SHP77 (cell line): ENCODE results near the gene IGFBP5.

ENCODE experiments used
- DNase-seq, 2 experiments: peaks; one replicate each; lab custom pipeline; 2025; lab: John Stamatoyannopoulos, UW

The IGFBP5 gene

DNA sequence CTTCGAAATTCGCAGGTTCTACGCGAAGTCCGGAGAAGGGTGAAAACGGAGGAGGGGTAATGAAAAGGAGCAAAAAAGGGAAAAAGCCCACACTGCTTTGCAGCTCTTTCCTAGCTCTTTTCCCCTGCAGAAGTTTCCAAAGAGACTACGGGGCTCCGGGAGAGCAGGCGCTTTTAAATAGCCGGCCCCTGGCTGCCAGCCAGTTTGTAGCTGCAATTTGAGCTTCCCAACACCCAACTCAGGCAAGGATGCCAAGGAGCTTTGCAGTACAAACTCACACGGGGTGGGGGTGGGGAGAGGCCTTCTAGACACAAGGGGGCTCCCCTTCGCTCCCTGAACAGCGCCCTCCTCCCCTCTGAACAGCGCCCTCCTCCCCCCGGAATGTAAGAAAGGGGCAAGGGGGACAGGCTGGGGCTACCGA lies at the start of gene IGFBP5:
IGFBP5 (minus strand) TSS at position 149 of the 421 bp plus-strand sequence. CDS start 774 bp downstream, outside the sequence.
- peak; percentile 89 to 90 for DNase-seq

DNA sequence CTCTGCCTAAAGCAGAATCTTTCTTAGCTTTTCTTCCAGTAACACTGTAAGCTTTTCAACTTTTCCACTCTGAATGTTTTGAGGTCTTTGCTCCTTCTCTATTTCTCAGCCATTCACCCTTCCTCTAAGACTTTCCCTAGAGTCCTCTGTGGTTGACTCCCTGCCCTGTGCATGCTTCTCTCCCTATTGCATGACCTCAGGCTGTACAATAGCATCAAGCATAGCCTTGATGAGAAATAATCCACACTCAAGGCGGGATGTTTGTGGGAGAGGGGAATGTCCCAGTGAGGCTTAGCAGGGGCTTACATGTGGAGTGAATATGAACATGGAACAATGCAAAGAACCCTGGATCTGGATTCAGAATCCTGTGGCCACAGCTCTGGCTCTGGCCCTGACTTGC lies 48.4 kb upstream of the IGFBP5 start:
- no peak for DNase-seq

DNA sequence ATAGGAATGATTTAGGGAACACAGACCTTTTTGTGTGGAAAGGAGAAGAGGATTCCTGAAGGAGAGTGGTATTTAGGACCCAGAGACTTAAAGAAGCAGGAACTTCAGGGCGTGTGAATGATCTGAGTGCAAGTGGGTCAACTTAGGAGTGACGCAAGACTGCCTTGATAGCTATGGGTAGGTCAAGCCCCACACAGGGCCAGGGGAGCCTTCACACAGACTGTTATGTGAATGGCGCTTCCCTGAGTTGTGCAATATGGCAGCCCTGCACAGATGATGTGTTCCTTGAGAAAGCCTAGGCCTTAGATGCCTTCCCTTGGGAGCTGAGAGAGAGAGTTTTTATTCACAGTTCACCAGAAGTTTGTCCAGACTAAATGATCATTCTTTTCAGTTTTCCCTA lies 47.1 kb upstream of the IGFBP5 start:
- no peak for DNase-seq

GRCh38 chr2:216741223-216741593 lies 45.9 kb upstream of the IGFBP5 start:
- DNase-seq, result no peak

- peak; percentile 35 to 62 for DNase-seq
These were observed 45.3 kb upstream of the IGFBP5 start for GRCh38 chr2:216740557-216741222.

DNA sequence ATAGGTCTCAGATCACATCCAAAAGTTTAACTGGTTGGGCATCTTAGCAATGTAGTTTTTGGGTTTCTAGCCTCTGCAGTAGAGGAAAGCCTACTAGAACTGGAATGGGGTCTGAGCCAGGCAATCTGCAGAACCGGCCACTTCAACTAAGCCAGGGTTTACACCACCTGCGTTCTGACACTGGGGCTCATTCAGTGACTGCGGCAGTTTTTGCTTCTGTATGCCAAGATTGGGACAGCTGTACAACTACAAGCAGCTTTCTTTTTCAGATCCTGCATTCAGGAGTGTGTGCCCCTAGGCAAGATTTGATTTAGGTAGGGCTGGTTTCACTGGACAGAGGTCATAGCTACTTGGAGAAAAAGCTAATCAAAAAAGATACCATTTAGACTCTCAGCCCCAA lies 43.7 kb upstream of the IGFBP5 start:
- DNase-seq, result peak; percentile 85 to 90

GRCh38 chr2:216737676-216738075 lies 42.3 kb upstream of the IGFBP5 start:
- no peak for DNase-seq

DNA sequence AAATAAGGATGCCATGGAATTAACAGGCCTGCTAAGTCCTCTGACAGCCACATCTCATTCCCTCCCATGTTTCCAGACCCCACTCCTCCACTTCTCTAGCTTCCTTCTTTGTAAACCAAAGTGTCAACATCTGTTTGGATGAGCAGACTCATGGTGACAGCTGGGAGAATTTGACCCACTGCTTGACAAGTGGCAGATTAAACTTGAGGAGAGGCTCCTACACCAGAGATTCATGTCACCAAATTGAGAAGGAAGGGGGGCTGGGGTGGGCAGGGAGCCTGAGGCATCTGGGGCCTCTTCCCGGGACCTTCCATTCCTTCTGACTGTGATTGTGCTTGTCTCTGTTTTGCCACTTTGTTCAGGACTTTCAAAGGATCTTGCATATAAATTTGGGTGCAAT lies 41.0 kb upstream of the IGFBP5 start:
- no peak for DNase-seq

DNA sequence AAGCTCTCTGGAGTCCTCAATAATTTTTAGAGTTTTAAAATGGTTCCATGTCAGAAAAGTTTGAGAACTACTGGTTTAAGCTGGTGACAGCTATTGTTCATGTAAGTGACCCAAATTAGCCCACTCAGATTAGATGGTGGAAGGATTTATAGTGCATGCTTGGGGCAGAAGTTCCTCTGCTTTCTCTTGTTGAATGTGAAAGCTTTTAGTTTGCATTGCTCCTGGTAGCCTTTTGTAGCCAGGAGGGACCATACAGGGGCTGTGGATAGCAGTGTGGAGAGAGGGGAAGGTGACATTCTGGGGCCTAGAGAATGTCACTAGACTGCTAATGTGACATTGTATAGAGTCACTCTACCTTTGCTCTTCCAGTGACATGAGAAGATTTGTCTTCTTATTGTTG lies 40.3 kb upstream of the IGFBP5 start:
- no peak for DNase-seq

DNA sequence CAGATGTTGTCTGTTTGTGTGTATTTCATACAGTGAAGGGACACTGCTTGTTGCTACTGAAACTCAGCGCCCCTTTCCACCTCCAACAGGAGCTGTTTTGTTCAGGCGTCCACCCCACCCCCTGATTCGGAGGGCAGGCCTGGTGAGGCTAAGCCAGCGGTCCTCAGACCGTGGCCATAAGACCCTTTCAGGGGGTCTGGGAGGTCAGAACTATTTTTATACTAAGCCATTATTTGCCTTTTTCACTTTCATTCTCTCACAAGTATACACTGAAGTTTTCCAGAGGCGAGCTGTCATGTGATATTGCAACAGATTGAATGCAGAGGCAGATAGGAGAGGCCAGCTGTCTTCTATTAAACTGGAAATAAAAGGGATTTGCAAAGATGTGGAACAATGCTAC lies 39.7 kb upstream of the IGFBP5 start:
- DNase-seq, result no peak

GRCh38 chr2:216733046-216733445 lies 37.7 kb upstream of the IGFBP5 start:
- no peak for DNase-seq

DNA sequence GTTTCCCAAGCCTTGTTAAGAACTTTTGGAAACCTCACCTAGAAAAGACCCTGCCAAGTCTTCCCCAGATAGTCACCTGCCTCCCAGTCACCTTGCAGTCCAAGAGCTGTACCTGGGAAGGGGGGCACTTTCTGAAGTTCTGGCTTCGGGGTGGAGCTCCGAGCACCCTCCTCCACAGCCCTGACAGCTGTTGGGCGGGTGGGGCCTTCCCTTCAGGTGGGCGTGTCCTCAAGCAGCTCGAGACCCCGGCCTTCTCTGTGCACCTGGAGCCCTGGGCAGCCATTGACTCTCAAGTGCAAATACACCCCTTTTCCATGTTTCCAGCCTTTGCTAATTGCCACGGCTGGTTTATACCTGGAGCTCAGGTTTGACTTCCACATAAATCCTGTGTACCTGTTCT lies 37.0 kb upstream of the IGFBP5 start:
- no peak for DNase-seq

DNA sequence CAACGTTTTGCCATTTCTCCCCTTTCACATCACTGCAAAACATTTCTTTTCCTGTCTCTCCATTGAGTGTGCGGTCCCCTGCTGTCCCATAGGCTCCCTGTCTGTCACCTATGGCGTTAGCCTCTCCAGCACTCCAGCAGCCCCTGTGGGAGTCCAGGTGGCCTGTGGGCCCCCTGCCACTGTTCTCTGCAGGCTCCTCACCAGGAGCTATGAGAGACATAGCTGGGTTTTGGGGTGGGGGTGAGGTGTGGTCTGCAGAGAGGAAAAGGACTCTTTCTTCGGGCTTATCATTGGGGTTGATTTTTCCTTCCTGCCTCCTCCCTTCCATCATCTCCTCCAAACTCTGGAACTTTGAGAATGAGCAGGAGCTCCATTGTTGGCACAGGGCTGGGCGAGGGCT lies 36.1 kb upstream of the IGFBP5 start:
- no peak for DNase-seq

DNA sequence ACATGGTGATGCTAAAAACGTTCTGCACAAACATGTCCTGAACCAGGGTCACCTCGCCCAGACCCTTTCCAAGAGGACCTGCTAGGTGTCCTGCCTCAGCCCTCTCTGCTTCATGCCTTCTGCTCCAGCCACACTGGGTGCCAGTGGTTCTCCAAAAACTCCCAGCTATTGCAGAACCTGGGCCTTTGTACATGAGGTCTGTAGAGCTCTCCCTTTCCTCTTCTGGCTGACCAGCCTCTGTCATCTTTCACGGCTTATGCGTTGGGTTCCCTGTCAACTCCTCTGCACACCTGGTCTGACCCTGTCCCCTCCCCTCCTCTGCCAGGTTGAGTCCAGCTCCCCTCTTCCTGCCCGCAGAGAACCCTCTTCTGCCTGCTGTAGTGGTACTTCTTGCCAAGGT lies 35.5 kb upstream of the IGFBP5 start:
- no peak for DNase-seq

- no peak for DNase-seq
These were observed 32.2 kb upstream of the IGFBP5 start for GRCh38 chr2:216727346-216728122.

- DNase-seq, result no peak
These were observed 28.8 kb upstream of the IGFBP5 start for GRCh38 chr2:216724190-216724589.

DNA sequence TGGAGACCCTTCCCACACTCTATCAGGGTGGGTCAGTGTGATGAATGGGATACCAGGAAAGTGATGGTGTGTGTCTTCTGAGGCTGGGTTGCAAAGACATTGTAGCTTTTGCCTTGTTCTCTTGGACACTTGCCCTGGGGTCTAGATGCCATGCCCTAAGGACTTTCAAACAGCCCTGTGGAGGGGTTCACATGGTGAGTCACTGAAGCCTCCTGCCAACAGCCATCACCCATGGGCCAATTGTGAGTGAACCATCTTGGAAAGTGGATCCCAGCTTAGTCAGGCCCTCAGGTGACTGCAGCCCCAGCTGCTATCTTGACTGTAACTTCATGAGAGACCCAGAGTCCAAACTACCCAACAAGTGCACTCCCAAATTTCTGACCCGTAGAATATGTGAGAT lies 25.8 kb upstream of the IGFBP5 start:
- no peak for DNase-seq

DNA sequence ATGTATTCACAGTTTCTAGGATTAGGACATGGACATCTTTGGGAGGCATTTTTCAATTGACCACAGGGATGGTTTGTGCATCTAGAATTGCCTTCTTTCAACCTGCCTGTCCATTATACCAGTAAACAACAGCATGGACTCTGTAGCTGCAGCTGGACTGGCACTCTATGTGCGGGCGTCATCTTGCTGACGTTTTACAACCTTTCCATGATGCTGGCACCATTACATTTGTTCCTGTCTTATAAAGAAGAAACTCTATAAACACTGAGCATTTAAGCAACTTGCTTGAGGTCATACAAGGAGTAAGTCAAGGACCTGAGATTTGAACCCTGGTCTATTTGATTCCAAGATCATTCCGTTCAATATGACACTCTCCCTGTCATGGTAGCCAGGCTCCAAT lies 25.4 kb upstream of the IGFBP5 start:
- no peak for DNase-seq

GRCh38 chr2:216717907-216718615 lies 22.7 kb upstream of the IGFBP5 start:
- DNase-seq, result no peak

GRCh38 chr2:216717491-216717901 lies 22.1 kb upstream of the IGFBP5 start:
- DNase-seq, result no peak

DNA sequence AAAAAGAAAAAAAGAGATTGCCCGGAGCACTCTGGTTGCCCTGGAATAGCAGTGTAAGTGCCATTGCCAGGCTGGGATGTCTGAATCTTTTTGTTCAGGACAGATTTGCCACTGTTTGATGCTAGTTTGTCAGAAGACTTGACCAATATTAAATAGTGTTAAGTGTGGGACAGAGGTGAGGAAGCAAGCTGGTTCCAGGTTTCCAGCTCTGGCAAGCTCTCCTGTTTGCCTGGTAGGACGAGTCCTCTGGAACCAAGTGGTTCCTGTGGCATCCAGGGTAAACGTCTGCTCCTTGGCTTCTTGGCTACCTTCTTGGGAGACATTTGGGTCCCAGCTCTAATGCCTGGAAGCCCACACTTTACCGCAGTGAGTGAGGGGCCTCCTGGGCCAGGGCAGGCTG lies 20.8 kb upstream of the IGFBP5 start:
- no peak for DNase-seq

- no peak for DNase-seq
These were observed 20.1 kb upstream of the IGFBP5 start for GRCh38 chr2:216715402-216715974.

GRCh38 chr2:216714376-216714775 lies 19.0 kb upstream of the IGFBP5 start:
- DNase-seq, result no peak
